Astrocyte of the spinal cord (primary cell): ENCODE measurements around the gene CSF2.

Source experiments
- DNase-seq: peaks from one replicate; pipeline ENCODE4 v3.0.0; 2011; ENCODE audit warnings: low read depth, low spot score
- H3K4me3 ChIP-seq: 2 replicates; pipeline ENCODE4 v1.5.1; 2011; ENCODE audit warnings: low read depth, mild to moderate bottlenecking, low read length, moderate library complexity
- in situ Hi-C: cut with HindIII; loops from 2 replicates; pipeline ENCODE4 v1.10.0; 2017; ENCODE audit warnings: low sequenced_read_pairs
- TF ChIP-seq, protein P1 (sequence below): IDR thresholded peaks from 2 replicates; pipeline ENCODE4 v1.5.1; 2012; ENCODE audit warnings: low read depth, mild to moderate bottlenecking, low read length, inconsistent platforms

CSF2 gene

DNA sequence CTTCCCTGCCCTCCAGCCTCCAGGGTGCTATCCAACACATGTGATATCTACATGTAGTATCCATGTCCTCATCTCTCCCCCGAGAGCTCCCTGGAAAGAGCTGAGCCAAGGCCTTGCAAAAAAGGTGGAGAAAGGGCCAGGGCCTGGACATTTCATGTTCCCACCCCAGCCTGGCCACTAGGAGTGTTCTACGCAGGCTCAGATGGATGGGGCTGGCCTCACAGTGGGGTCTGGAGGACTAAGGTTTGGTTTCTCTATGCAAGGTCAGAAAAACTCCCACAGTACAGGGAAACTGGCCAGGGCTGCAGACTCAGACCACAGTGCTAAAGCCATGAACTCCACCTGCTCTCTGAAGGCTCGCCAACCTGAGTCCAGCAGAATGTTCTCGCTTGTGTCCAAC is 1.5 kb upstream of the CSF2 start:
- in situ Hi-C loops: no loop called here
- H3K4me3 ChIP-seq: no peak overlapping the region
- TF ChIP-seq, protein P1, sequence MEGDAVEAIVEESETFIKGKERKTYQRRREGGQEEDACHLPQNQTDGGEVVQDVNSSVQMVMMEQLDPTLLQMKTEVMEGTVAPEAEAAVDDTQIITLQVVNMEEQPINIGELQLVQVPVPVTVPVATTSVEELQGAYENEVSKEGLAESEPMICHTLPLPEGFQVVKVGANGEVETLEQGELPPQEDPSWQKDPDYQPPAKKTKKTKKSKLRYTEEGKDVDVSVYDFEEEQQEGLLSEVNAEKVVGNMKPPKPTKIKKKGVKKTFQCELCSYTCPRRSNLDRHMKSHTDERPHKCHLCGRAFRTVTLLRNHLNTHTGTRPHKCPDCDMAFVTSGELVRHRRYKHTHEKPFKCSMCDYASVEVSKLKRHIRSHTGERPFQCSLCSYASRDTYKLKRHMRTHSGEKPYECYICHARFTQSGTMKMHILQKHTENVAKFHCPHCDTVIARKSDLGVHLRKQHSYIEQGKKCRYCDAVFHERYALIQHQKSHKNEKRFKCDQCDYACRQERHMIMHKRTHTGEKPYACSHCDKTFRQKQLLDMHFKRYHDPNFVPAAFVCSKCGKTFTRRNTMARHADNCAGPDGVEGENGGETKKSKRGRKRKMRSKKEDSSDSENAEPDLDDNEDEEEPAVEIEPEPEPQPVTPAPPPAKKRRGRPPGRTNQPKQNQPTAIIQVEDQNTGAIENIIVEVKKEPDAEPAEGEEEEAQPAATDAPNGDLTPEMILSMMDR: no peak
- no peak for DNase-seq

DNA sequence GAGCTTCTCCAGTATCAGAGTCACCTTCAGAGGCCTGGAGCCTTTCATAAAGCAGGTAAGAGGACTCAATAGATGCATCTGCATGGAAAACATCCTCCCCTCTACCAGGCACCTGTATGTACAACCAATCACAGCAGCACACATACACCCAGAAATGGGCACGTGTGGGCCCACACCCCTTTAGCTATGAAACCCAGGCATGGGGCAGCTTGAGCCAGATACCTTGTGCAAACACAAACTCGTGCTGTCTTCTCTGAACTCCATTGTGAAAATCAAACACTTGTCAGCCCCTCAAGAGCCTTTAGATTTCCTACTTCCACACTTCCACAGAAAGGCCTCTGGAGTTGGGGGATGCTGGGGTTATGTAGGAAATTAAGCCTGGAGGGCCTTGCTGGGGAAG is 1.1 kb upstream of the CSF2 start:
- no peak for DNase-seq
- TF ChIP-seq, protein P1: no peak
- no peak overlapping the region for H3K4me3 ChIP-seq
- in situ Hi-C loops: no loop called here

DNA sequence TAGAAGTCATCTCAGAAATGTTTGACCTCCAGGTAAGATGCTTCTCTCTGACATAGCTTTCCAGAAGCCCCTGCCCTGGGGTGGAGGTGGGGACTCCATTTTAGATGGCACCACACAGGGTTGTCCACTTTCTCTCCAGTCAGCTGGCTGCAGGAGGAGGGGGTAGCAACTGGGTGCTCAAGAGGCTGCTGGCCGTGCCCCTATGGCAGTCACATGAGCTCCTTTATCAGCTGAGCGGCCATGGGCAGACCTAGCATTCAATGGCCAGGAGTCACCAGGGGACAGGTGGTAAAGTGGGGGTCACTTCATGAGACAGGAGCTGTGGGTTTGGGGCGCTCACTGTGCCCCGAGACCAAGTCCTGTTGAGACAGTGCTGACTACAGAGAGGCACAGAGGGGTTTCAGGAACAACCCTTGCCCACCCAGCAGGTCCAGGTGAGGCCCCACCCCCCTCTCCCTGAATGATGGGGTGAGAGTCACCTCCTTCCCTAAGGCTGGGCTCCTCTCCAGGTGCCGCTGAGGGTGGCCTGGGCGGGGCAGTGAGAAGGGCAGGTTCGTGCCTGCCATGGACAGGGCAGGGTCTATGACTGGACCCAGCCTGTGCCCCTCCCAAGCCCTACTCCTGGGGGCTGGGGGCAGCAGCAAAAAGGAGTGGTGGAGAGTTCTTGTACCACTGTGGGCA is 642 bp downstream of the CSF2 start:
- no peak for DNase-seq
- H3K4me3 ChIP-seq: no peak overlapping the region
- in situ Hi-C loops: no loop called here
- TF ChIP-seq, protein P1: no peak

DNA sequence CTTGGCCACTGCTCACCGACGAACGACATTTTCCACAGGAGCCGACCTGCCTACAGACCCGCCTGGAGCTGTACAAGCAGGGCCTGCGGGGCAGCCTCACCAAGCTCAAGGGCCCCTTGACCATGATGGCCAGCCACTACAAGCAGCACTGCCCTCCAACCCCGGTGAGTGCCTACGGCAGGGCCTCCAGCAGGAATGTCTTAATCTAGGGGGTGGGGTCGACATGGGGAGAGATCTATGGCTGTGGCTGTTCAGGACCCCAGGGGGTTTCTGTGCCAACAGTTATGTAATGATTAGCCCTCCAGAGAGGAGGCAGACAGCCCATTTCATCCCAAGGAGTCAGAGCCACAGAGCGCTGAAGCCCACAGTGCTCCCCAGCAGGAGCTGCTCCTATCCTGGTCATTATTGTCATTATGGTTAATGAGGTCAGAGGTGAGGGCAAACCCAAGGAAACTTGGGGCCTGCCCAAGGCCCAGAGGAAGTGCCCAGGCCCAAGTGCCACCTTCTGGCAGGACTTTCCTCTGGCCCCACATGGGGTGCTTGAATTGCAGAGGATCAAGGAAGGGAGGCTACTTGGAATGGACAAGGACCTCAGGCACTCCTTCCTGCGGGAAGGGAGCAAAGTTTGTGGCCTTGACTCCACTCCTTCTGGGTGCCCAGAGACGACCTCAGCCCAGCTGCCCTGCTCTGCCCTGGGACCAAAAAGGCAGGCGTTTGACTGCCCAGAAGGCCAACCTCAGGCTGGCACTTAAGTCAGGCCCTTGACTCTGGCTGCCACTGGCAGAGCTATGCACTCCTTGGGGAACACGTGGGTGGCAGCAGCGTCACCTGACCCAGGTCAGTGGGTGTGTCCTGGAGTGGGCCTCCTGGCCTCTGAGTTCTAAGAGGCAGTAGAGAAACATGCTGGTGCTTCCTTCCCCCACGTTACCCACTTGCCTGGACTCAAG is 1.5 kb downstream of the CSF2 start:
- no peak overlapping the region for H3K4me3 ChIP-seq
- in situ Hi-C loops: no loop called here
- TF ChIP-seq, protein P1: no peak
- no peak for DNase-seq

DNA sequence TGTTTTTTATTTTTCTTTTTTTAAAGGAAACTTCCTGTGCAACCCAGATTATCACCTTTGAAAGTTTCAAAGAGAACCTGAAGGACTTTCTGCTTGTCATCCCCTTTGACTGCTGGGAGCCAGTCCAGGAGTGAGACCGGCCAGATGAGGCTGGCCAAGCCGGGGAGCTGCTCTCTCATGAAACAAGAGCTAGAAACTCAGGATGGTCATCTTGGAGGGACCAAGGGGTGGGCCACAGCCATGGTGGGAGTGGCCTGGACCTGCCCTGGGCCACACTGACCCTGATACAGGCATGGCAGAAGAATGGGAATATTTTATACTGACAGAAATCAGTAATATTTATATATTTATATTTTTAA is 2.1 kb downstream of the CSF2 start:
- no peak overlapping the region for H3K4me3 ChIP-seq
- in situ Hi-C loops: no loop called here
- TF ChIP-seq, protein P1: no peak
- no peak for DNase-seq

DNA sequence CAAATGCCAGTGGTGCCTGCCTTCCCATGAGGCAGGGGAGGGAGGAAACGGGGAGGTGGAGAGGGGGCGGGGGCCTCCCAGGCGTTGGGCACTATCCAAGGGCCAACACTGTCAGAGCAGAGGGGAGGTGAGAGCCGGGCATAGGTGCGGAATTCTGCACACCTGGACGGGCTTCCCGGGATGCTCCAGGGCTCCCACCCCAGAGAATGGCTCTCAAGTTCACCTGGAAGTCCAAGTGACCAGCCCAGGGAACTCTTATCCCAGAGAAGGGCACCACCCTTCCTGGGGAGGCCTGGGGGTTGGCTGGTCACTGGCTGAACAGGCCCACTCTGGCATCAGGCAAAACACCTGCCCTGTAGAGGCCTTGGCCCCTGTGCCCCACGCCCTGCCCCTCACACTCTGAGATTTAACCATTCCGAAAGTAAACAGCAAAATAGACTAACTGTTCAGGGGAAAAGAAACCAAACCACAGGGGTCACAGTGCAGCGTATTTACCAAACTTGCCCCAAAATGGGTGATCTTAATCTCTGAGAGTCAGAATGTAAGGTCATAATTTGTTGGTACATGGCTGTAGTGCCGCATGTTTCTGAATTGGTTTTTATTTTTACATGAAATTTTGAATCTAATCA is 2.7 kb downstream of the CSF2 start:
- in situ Hi-C loops: no loop called here
- no peak overlapping the region for H3K4me3 ChIP-seq
- no peak for DNase-seq
- TF ChIP-seq, protein P1: no peak
